22Rv1 (cell line): ENCODE data around the gene CROCC.
"Not testable (repeated sequence)": the region's sequence is repeated elsewhere in the genome, so short reads cannot be mapped to it uniquely, and the experiment has no call there.

ENCODE experiments used
- H3K27ac ChIP-seq: fragments of 450-650 bp; 2 replicates; pipeline ENCODE4 v1.5.1; 2017
- CTCF ChIP-seq: fragments of 450-650 bp; IDR thresholded peaks from 2 replicates; pipeline ENCODE4 v1.5.1; 2017; ENCODE audit warnings: mild to moderate bottlenecking
- ZFX ChIP-seq: fragments of 450-650 bp; IDR thresholded peaks from 2 replicates; pipeline ENCODE4 v1.6.1; 2017; ENCODE audit warnings: antibody characterized with exemption, borderline replicate concordance

CROCC gene

DNA sequence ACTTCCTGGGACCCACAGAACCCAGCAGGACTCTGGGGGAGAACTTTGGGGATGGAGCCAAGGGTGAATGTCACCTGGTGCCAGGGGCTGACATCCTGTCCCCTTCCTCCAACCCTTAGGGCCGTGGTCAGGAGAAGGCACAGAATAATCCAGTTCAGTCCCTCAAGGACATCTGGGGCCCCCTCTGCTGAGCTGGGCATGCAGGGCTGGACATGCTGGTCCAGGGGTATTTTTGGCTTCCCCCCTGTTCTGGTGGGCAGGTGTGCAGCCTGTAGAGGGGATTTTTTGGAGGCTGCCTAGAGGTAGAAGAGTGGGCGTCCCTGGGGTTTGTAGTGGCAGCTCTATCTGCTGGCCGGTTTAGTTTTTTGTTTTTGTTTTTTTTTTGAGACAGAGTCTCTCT lies 3.4 kb upstream of the CROCC start:
- no peak overlapping the region for H3K27ac ChIP-seq
- TF ChIP-seq ZFX (no peak), CTCF (no peak)

- not testable (repeated sequence) for H3K27ac ChIP-seq
Measured at GRCh38 chr1:16918936-16919665, 2.6 kb upstream of the CROCC start.

DNA sequence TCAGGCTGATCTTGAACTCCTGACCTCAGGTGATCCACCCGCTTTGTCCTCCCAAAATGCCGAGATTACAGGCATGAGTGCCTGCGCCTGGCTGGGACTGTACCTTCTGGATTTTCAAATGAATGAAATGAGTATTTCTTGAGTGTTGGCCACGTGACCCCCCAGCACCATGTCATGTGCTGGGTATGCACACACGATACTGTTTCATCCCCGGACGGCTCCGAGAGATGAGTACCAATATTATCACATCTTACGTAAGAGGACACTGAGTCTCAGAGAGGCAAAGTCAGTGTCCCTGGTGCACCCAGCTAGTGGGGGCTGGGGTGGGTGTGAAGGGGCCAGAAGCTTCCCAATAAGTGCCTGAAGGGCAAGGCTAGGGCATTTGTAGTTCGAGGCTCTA lies 780 bp upstream of the CROCC start:
- no peak overlapping the region for H3K27ac ChIP-seq
- no peak for TF ChIP-seq CTCF
- TF ChIP-seq ZFX, result no peak

DNA sequence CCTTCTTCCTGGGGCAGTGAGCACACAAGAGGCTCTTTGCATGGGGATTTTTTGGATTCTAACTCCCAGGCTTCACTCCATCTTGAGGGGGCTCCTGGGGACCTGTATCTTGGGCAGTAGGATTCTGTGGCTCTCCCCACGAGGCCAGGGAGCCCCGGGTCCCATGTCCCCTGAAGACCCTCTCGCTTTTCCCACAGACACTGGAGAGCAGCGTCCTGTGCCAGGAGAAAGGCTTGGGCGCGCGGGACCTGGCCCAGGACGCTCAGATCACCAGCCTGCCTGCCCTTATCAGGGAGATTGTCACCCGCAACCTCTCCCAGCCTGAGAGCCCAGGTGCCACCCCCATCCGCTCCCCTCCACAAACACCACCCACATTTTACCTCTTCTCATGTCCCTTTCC lies 735 bp downstream of the CROCC start:
- H3K27ac ChIP-seq, result no peak overlapping the region
- no peak for TF ChIP-seq ZFX
- no peak for TF ChIP-seq CTCF

- no peak overlapping the region for H3K27ac ChIP-seq
- TF ChIP-seq CTCF, result no peak
- TF ChIP-seq ZFX, result no peak
Measured at GRCh38 chr1:16922885-16923431, 1.2 kb downstream of the CROCC start.

DNA sequence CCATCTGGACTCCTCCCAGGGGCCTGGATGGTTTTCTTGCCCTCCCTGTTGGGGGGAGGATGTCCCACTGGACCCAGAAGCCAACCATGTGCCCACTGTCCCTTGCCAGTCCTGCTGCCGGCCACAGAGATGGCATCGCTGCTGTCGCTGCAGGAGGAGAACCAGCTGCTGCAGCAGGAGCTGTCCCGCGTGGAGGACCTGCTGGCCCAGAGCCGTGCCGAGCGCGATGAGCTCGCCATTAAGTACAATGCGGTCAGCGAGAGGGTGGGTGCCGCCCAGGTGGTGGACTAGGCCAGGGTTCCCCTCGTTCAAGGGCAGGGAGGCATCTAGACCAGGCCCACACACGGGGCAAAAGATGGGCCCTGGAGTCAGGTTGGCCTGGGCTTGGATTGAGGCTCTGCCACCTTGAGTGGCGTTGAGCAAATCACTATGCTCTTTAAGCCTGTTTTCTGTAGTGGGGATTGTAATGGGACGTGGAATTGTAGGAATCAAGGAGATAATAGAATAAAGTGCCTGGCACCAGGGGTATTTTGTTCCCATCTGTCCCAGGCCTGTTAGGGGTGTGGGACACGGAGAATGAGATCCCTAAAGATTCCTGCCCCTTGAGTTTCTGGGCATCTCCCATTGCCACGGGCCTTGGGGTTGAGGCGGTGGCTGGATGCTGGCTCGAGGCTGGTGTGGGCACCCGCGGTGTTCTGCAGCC lies 2.6 kb downstream of the CROCC start:
- no peak for TF ChIP-seq ZFX
- no peak for TF ChIP-seq CTCF
- no peak overlapping the region for H3K27ac ChIP-seq

DNA sequence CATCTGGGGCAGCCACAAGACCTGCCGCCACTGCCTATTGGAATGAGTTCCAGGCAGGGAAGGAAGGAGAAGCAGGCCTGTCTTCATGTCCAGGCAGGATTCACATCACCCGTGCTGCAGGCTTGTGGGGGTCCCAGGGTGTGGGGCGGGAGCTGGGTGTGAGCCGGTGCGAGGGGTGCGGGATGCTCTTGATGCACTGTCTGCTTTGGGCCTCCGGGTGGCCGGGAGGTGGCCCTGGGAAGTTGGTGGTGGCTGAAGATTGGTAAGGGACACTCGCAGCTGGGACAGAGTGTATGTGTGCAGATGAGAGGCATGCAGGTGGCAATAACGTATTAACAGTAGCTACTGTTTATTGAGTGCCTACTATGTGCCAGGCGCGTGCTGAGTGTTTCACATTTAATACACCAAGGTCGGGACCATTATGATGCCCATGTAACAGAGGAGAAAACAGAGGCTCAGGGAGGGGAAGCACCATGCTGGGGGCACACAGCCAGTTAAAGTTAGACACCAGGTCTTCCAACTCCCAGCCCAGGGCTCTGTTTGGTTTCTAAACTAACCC lies 3.3 kb downstream of the CROCC start:
- TF ChIP-seq ZFX, result no peak
- TF ChIP-seq CTCF, result no peak
- no peak overlapping the region for H3K27ac ChIP-seq
